ENCODE measurements around the gene MAPK6.

DNA sequence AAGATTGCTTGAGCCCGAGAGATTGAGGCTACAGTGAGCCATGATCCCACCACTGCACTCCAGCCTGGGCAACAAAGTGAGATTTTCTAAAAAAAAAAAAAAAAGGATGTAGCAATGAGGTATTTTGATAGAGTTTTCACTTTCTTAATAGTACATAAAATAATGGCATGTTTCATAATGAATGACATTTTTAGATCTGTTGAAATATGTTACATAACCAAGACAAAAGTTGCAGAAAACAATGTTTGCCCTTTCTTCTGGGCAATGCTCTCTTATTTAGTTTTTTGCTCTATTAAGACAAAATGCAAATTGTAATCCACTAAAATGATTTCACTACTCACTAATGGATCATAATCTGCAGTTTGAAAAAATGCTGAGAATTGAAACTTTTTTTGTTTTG is 4.4 kb upstream of the MAPK6 start:
- TF ChIP-seq, protein P1, sequence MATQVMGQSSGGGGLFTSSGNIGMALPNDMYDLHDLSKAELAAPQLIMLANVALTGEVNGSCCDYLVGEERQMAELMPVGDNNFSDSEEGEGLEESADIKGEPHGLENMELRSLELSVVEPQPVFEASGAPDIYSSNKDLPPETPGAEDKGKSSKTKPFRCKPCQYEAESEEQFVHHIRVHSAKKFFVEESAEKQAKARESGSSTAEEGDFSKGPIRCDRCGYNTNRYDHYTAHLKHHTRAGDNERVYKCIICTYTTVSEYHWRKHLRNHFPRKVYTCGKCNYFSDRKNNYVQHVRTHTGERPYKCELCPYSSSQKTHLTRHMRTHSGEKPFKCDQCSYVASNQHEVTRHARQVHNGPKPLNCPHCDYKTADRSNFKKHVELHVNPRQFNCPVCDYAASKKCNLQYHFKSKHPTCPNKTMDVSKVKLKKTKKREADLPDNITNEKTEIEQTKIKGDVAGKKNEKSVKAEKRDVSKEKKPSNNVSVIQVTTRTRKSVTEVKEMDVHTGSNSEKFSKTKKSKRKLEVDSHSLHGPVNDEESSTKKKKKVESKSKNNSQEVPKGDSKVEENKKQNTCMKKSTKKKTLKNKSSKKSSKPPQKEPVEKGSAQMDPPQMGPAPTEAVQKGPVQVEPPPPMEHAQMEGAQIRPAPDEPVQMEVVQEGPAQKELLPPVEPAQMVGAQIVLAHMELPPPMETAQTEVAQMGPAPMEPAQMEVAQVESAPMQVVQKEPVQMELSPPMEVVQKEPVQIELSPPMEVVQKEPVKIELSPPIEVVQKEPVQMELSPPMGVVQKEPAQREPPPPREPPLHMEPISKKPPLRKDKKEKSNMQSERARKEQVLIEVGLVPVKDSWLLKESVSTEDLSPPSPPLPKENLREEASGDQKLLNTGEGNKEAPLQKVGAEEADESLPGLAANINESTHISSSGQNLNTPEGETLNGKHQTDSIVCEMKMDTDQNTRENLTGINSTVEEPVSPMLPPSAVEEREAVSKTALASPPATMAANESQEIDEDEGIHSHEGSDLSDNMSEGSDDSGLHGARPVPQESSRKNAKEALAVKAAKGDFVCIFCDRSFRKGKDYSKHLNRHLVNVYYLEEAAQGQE (IDR thresholded peaks at IDR 0.05; ENCODE audit: insufficient read depth in 1 of 2, low read depth in 2 of 2, low read length in 2 of 2), result no peak
- TF ChIP-seq POLR2AphosphoS5 (IDR thresholded peaks at IDR 0.05; ENCODE audit: low read depth, low read length) (no peak), TAF1 (IDR thresholded peaks at IDR 0.05; ENCODE audit: borderline replicate concordance, insufficient read depth, low read length) (no peak), SIN3A (IDR thresholded peaks at IDR 0.05; ENCODE audit: borderline replicate concordance, insufficient read depth, low read length) (no peak), FOXP2 (optimal IDR thresholded peaks at IDR 0.05; ENCODE audit: borderline replicate concordance, extremely low read depth, extremely low read length, insufficient read depth) (no peak)

All from PFSK-1 (cell line).